Retinal pigment epithelial cell (primary cell): ENCODE results near the gene CNIH1.
"Not testable (repeated sequence)": the region's sequence is repeated elsewhere in the genome, so short reads cannot be mapped to it uniquely, and the experiment has no call there.

Experiments
- DNase-seq: peaks from one replicate; pipeline ENCODE4 v3.0.0-alpha.2; 2010; ENCODE audit warnings: low read depth
- H3K4me3 ChIP-seq: 2 replicates; pipeline ENCODE4 v1.5.1; 2011; ENCODE audit warnings: mild to moderate bottlenecking, low read length, control low read depth, moderate library complexity
- CTCF ChIP-seq: conservative IDR thresholded peaks from 2 replicates; pipeline ENCODE4 v1.5.1; 2011; ENCODE audit warnings: low read depth, low read length, control low read depth, inconsistent platforms

Gene CNIH1

DNA sequence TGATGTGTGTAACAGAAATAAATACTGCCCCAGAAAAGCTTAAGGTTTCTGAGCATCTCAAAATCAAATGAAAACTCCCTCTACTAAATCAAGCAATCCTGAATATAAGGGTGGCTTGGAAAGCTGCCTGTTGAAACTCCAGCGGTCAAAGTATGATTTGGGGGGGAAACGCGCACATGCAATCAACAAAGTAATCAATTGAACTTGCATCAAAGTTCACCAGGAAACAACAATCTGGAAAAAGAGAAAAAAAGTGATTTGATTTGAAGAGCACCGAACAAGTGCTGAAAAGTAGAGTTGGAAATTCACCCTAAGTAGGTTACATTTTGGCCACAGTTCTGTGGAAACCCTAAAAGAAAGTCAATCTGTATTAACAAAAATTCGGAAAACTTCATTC lies 700 bp downstream of the CNIH1 start:
- peak overlapping the region; percentile 90 for H3K4me3 ChIP-seq
- no peak for DNase-seq
- no peak for TF ChIP-seq CTCF

GRCh38 chr14:54440037-54440436 lies 1.1 kb downstream of the CNIH1 start:
- no peak for TF ChIP-seq CTCF
- DNase-seq, result no peak
- H3K4me3 ChIP-seq, result peak overlapping the region; percentile 90

GRCh38 chr14:54438703-54439102 lies 2.5 kb downstream of the CNIH1 start:
- no peak overlapping the region for H3K4me3 ChIP-seq
- no peak for TF ChIP-seq CTCF
- DNase-seq, result no peak

DNA sequence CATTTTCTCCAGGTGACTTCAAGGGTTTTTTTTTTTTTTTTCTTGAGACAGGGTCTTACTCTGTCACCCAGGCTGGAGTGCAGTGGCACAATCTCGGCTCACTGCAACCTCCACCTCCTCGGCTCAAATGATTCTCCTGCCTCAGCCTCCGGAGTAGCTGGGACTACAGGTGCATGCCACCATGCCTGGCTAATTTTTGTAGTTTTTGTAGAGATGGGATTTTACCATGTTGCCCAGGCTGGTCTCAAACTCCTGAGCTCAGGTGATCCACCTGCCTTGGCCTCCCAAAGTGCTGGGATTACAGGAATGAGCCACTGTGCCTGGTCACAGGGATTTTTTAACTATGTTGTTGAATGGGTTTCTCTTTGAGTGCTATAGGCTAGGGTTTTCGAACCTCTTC lies 3.2 kb downstream of the CNIH1 start:
- DNase-seq, H3K4me3 ChIP-seq: not testable (repeated sequence)

GRCh38 chr14:54435500-54435981 lies 5.6 kb downstream of the CNIH1 start:
- DNase-seq, result no peak

GRCh38 chr14:54428527-54428926 lies 12.6 kb downstream of the CNIH1 start:
- no peak for TF ChIP-seq CTCF
- no peak for DNase-seq
- H3K4me3 ChIP-seq, result no peak overlapping the region

More at GRCh38 chr14:54435500-54435981, 5.6 kb downstream of the CNIH1 start:
- TF ChIP-seq CTCF, result no peak
- H3K4me3 ChIP-seq, result no peak overlapping the region

- no peak overlapping the region for H3K4me3 ChIP-seq
- DNase-seq, result no peak
- no peak for TF ChIP-seq CTCF
Observed at GRCh38 chr14:54427871-54428270, 13.3 kb downstream of the CNIH1 start.
